H9 (cell line): ENCODE results near the gene KAZN. TPM values are rescaled to one million over a fixed set of nuclear protein-coding genes. Genes with fewer than 3 reads are reported as not detected.

ENCODE experiments used
- DNase-seq: peaks from one replicate; pipeline ENCODE4 v3.0.0-alpha.2; 2017
- H2AFZ ChIP-seq: one replicate; pipeline ENCODE4 v1.6.1; 2013; ENCODE audit warnings: mild to moderate bottlenecking, low read length, control low read depth, moderate library complexity
- H2AK5ac ChIP-seq: 2 replicates; pipeline ENCODE4 v1.6.1; 2013; ENCODE audit warnings: low read length, control low read depth, mixed read lengths; ENCODE audit not compliant: insufficient read length
- H2BK120ac ChIP-seq: one replicate; pipeline ENCODE4 v1.6.1; 2013; ENCODE audit warnings: low read depth, mild to moderate bottlenecking, low read length, control low read depth, inconsistent platforms; ENCODE audit not compliant: poor library complexity, severe bottlenecking
- H2BK12ac ChIP-seq: 2 replicates; pipeline ENCODE4 v1.6.1; 2013; ENCODE audit warnings: low read length, control low read depth, mixed read lengths, low read depth; ENCODE audit not compliant: insufficient read length
- H2BK15ac ChIP-seq: 2 replicates; pipeline ENCODE4 v1.6.1; 2013; ENCODE audit warnings: low read depth, low read length, control low read depth
- H2BK20ac ChIP-seq: one replicate; pipeline ENCODE4 v1.6.1; 2013; ENCODE audit warnings: low read depth, mild to moderate bottlenecking, low read length, control low read depth, inconsistent platforms; ENCODE audit not compliant: poor library complexity, severe bottlenecking
- H2BK5ac ChIP-seq: 2 replicates; pipeline ENCODE4 v1.6.1; 2013; ENCODE audit warnings: low read length, control low read depth, mixed read lengths; ENCODE audit not compliant: insufficient read length
- H3K14ac ChIP-seq: 2 replicates; pipeline ENCODE4 v1.6.1; 2013; ENCODE audit warnings: low read length, control low read depth; ENCODE audit not compliant: insufficient read depth
- H3K18ac ChIP-seq: 2 replicates; pipeline ENCODE4 v1.6.1; 2013; ENCODE audit warnings: low read depth, mild to moderate bottlenecking, mixed read lengths, low read length, control low read depth; ENCODE audit not compliant: insufficient read length
- H3K23ac ChIP-seq: 2 replicates; pipeline ENCODE4 v1.6.1; 2013; ENCODE audit warnings: low read length, control low read depth, mixed read lengths, low read depth; ENCODE audit not compliant: insufficient read length
- H3K23me2 ChIP-seq: 2 replicates; pipeline ENCODE4 v1.6.1; 2013; ENCODE audit warnings: low read depth, mild to moderate bottlenecking, mixed read lengths, low read length, control low read depth; ENCODE audit not compliant: insufficient read length, poor library complexity, severe bottlenecking
- H3K27ac ChIP-seq: 2 replicates; pipeline ENCODE4 v1.5.1; 2013; ENCODE audit warnings: low read length, control low read depth, mixed read lengths, low read depth; ENCODE audit not compliant: insufficient read length
- H3K27me3 ChIP-seq: 2 replicates; pipeline ENCODE4 v1.6.1; 2013; ENCODE audit warnings: low read length, control low read depth, inconsistent platforms; ENCODE audit not compliant: insufficient read depth
- H3K4ac ChIP-seq: 2 replicates; pipeline ENCODE4 v1.6.1; 2013; ENCODE audit warnings: low read depth, mild to moderate bottlenecking, control low read depth, inconsistent platforms, low read length, moderate library complexity
- H3K4me1 ChIP-seq: 2 replicates; pipeline ENCODE4 v1.6.1; 2013; ENCODE audit warnings: low read length, control low read depth, inconsistent platforms; ENCODE audit not compliant: insufficient read depth
- H3K4me2 ChIP-seq: 2 replicates; pipeline ENCODE4 v1.6.1; 2013; ENCODE audit warnings: low read length, control low read depth, mixed read lengths; ENCODE audit not compliant: insufficient read length, insufficient read depth
- H3K56ac ChIP-seq: 2 replicates; pipeline ENCODE4 v1.6.1; 2013; ENCODE audit warnings: low read depth, mild to moderate bottlenecking, mixed read lengths, low read length, control low read depth; ENCODE audit not compliant: insufficient read length
- H3K79me1 ChIP-seq: 2 replicates; pipeline ENCODE4 v1.6.1; 2013; ENCODE audit warnings: low read depth, mild to moderate bottlenecking, moderate library complexity, low read length, control low read depth, inconsistent platforms; ENCODE audit not compliant: insufficient read depth, poor library complexity, severe bottlenecking
- H3K79me2 ChIP-seq: 2 replicates; pipeline ENCODE4 v1.6.1; 2013; ENCODE audit warnings: low read length, control low read depth, inconsistent platforms; ENCODE audit not compliant: insufficient read depth
- H3K9ac ChIP-seq: 2 replicates; pipeline ENCODE4 v1.6.1; 2013; ENCODE audit warnings: low read length, control low read depth, mixed read lengths; ENCODE audit not compliant: insufficient read length; ENCODE audit errors: extremely low read depth
- H3K9me3 ChIP-seq: one replicate; pipeline ENCODE4 v1.6.1; 2013; ENCODE audit warnings: low read depth, low read length, inconsistent platforms; ENCODE audit not compliant: control insufficient read depth
- H3T11ph ChIP-seq: one replicate; pipeline ENCODE4 v1.6.1; 2013; ENCODE audit warnings: mild to moderate bottlenecking, low read length, control low read depth, inconsistent platforms
- H4K20me1 ChIP-seq: one replicate; pipeline ENCODE4 v1.6.1; 2013; ENCODE audit not compliant: control insufficient read depth, insufficient read length, insufficient read depth
- H4K5ac ChIP-seq: 2 replicates; pipeline ENCODE4 v1.6.1; 2013; ENCODE audit warnings: low read depth, mild to moderate bottlenecking, mixed read lengths, low read length, control low read depth; ENCODE audit not compliant: insufficient read length
- H4K8ac ChIP-seq: replicated peaks from 2 replicates; pipeline ENCODE4 v1.6.1; 2013; ENCODE audit warnings: low read length, control low read depth, mixed read lengths, low read depth; ENCODE audit not compliant: insufficient read length
- H4K91ac ChIP-seq: 2 replicates; pipeline ENCODE4 v1.6.1; 2013; ENCODE audit warnings: low read depth, mild to moderate bottlenecking, moderate library complexity, mixed read lengths, low read length, control low read depth; ENCODE audit not compliant: insufficient read length
- H3K27ac Mint-ChIP-seq, 3 experiments: 2 replicates in 2 of 3; 3 replicates in 1 of 3; pipeline ENCODE4 v1.8.0; 2020 to 2021; ENCODE audit warnings: mixed read lengths in 3 of 3, mild to moderate bottlenecking in 1 of 3, moderate library complexity in 1 of 3
- H3K27me3 Mint-ChIP-seq: 2 replicates; pipeline ENCODE4 v1.8.0; 2021; ENCODE audit warnings: low read depth, mild to moderate bottlenecking, moderate library complexity, mixed read lengths
- H3K36me3 Mint-ChIP-seq, 3 experiments: 2 replicates in 2 of 3; 3 replicates in 1 of 3; pipeline ENCODE4 v1.8.0; 2020 to 2021; ENCODE audit warnings: low read depth in 3 of 3, mixed read lengths in 3 of 3; ENCODE audit not compliant: insufficient read depth in 1 of 3
- H3K4me1 Mint-ChIP-seq, 2 experiments: 2 replicates each; pipeline ENCODE4 v1.8.0; 2020; ENCODE audit warnings: mixed read lengths in 2 of 2
- H3K4me3 Mint-ChIP-seq, 2 experiments: 2 replicates in 1 of 2; 3 replicates in 1 of 2; pipeline ENCODE4 v1.8.0; 2020 to 2021; ENCODE audit warnings: mild to moderate bottlenecking in 2 of 2, mixed read lengths in 2 of 2, moderate library complexity in 1 of 2
- H3K9me3 Mint-ChIP-seq, 2 experiments: 2 replicates in 1 of 2; 3 replicates in 1 of 2; pipeline ENCODE4 v1.8.0; 2020; ENCODE audit warnings: mild to moderate bottlenecking in 2 of 2, mixed read lengths in 2 of 2, moderate library complexity in 1 of 2
- WGBS: extraction: QIAGEN DNeasy Blood & Tissue Kit; methylation state at CpG from one replicate; pipeline ENCODE4 v1.1.7; 2013; ENCODE audit warnings: missing lambda C conversion rate, low lambda C conversion rate, mixed read lengths; ENCODE audit not compliant: insufficient read length; ENCODE audit errors: extremely low coverage; 5-methylcytosine and 5-hydroxymethylcytosine counted together
- total RNA-seq: library from RNA; stranded (reverse); gene quantifications from 2 replicates; pipeline ENCODE4 v1.2.1, GENCODE V29; 2021
- TF ChIP-seq, protein P1 (sequence below): fragments of 200-600 bp; sonication (generic); conservative IDR thresholded peaks from 3 replicates; pipeline ENCODE4 v1.8.0; 2021; ENCODE audit warnings: antibody characterized with exemption, mild to moderate bottlenecking

KAZN gene
- total RNA-seq, 1 experiment from 2014 or later = 7.6 TPM

DNA sequence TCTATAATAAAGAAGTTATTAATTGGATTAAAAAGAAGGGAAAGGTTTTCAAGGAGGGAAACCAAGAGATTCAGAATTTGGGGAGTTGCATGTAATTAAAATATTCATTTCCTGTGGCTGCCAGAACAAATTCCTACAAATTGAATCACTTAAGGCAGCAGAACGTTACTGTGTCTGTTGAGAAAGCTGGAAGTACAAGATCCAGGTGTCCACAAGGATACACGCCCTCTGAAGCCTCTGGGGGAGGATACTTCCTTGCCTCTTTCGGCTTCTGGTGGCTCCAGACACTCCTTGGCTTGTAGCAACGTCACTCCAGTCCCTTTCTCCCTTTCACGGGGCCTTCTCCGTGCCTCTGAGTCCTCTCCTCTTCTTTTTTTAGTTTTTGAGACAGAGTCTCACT lies 67.9 kb downstream of the KAZN start:
- H3K36me3 Mint-ChIP-seq = no peaks in the 10 kb centered on the region
- no CpG with 5 or more reads among the region's 6 CpGs for WGBS

More for the DNA sequence above, 67.9 kb downstream of the KAZN start:
- Histone ChIP-seq H3K27ac (no peak overlapping the region), H3K27me3 (no peaks in the 10 kb centered on the region), H3K56ac (no peak overlapping the region), H4K5ac (no peak overlapping the region), H3K4me1 (no peaks in the 10 kb centered on the region), H2AFZ (no peak overlapping the region), H3K79me1 (no peaks in the 10 kb centered on the region), H3K4me2 (no peak overlapping the region), H3K23me2 (no peaks in the 10 kb centered on the region), H2BK15ac (no peak overlapping the region), H4K8ac (no peak overlapping the region), H2BK12ac (no peak overlapping the region), H2AK5ac (no peak overlapping the region), H3K23ac (no peak overlapping the region), H3K4ac (no peak overlapping the region), H2BK20ac (no peak overlapping the region), H3K79me2 (no peaks in the 10 kb centered on the region), H3T11ph (no peak overlapping the region), H2BK5ac (no peak overlapping the region), H2BK120ac (no peak overlapping the region), H3K9me3 (no peaks in the 10 kb centered on the region), H4K20me1 (no peaks in the 10 kb centered on the region), H3K9ac (no peak overlapping the region), H3K18ac (no peak overlapping the region), H4K91ac (no peak overlapping the region), H3K14ac (no peak overlapping the region)
- TF ChIP-seq, protein P1, sequence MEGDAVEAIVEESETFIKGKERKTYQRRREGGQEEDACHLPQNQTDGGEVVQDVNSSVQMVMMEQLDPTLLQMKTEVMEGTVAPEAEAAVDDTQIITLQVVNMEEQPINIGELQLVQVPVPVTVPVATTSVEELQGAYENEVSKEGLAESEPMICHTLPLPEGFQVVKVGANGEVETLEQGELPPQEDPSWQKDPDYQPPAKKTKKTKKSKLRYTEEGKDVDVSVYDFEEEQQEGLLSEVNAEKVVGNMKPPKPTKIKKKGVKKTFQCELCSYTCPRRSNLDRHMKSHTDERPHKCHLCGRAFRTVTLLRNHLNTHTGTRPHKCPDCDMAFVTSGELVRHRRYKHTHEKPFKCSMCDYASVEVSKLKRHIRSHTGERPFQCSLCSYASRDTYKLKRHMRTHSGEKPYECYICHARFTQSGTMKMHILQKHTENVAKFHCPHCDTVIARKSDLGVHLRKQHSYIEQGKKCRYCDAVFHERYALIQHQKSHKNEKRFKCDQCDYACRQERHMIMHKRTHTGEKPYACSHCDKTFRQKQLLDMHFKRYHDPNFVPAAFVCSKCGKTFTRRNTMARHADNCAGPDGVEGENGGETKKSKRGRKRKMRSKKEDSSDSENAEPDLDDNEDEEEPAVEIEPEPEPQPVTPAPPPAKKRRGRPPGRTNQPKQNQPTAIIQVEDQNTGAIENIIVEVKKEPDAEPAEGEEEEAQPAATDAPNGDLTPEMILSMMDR = no peak
- Mint-ChIP-seq H3K27ac (no peak overlapping the region), H3K9me3 (no peaks in the 10 kb centered on the region; a peak in 1 of 5 replicates), H3K27me3 (no peaks in the 10 kb centered on the region), H3K4me1 (peaks cover 6 to 11% of the 10 kb centered on the region in 2 experiments), H3K4me3 (no peak overlapping the region)
- DNase-seq = no peak
